Natural killer cell (primary cell): ENCODE measurements around the gene CREB1. TPM values are rescaled to one million over a fixed set of nuclear protein-coding genes. Genes with fewer than 3 reads are reported as not detected.

Experiments
- ATAC-seq, 3 donors: fragments of 150-1000 bp in 2 of 3; fragments of 200-7000 bp in 1 of 3; cut with Tn5 transposase; 1 replicate in 1 of 3; 2 replicates in 2 of 3; pipeline ENCODE4 v1.10.0; 2021; ENCODE audit warnings: mild to moderate bottlenecking in 2 of 3, moderate library complexity in 2 of 3
- DNase-seq, 2 donors: peaks; one replicate each; pipeline versions ENCODE4 v3.0.0 to v3.0.0-alpha.2; 2013 to 2021; ENCODE audit warnings: mixed read lengths in 1 of 2
- H3K27ac ChIP-seq: one replicate; pipeline ENCODE4 v1.5.1; 2013; ENCODE audit warnings: mild to moderate bottlenecking, low read length
- H3K27me3 ChIP-seq: one replicate; pipeline ENCODE4 v1.6.1; 2013; ENCODE audit warnings: low read length; ENCODE audit not compliant: control insufficient read depth, insufficient read depth
- H3K36me3 ChIP-seq: one replicate; pipeline ENCODE4 v1.6.1; 2013; ENCODE audit warnings: low read length; ENCODE audit not compliant: control insufficient read depth, insufficient read depth
- H3K4me1 ChIP-seq: one replicate; pipeline ENCODE4 v1.6.1; 2013; ENCODE audit warnings: low read length; ENCODE audit not compliant: control insufficient read depth, insufficient read depth
- H3K4me3 ChIP-seq: one replicate; pipeline ENCODE4 v1.5.1; 2013; ENCODE audit warnings: low read length
- H3K9me3 ChIP-seq: one replicate; pipeline ENCODE4 v1.6.1; 2013; ENCODE audit warnings: low read length; ENCODE audit not compliant: control insufficient read depth, insufficient read depth
- H3K27ac Mint-ChIP-seq, 2 donors: one replicate each; pipeline ENCODE4 v1.8.0; 2022; ENCODE audit warnings: mild to moderate bottlenecking in 2 of 2, mixed read lengths in 2 of 2, moderate library complexity in 1 of 2
- H3K27me3 Mint-ChIP-seq, 2 donors: one replicate each; pipeline ENCODE4 v1.8.0; 2022; ENCODE audit warnings: low read depth in 2 of 2, mixed read lengths in 2 of 2
- H3K36me3 Mint-ChIP-seq: one replicate; pipeline ENCODE4 v1.8.0; 2022; ENCODE audit warnings: mixed read lengths
- H3K4me1 Mint-ChIP-seq, 2 donors: one replicate each; pipeline ENCODE4 v1.8.0; 2022; ENCODE audit warnings: mixed read lengths in 2 of 2
- H3K4me3 Mint-ChIP-seq: one replicate; pipeline ENCODE4 v1.8.0; 2022; ENCODE audit warnings: mild to moderate bottlenecking, moderate library complexity, mixed read lengths
- H3K9me3 Mint-ChIP-seq, 2 donors: one replicate each; pipeline ENCODE4 v1.8.0; 2022; ENCODE audit warnings: mixed read lengths in 2 of 2
- CTCF ChIP-seq: fragments of 200-600 bp; IDR thresholded peaks from one replicate; pipeline ENCODE4 v1.8.0; 2022; ENCODE audit warnings: antibody characterized with exemption
- WGBS: methylation state at CpG from one replicate; pipeline ENCODE4 v1.1.7; 2013; ENCODE audit warnings: missing lambda C conversion rate; ENCODE audit not compliant: insufficient coverage; 5-methylcytosine and 5-hydroxymethylcytosine counted together
- intact Hi-C: fragments of 100-400 bp; cut with micrococcal nuclease; formaldehyde crosslinking; loops from one replicate; pipeline ENCODE4 v1.14.2; 2022
- total RNA-seq, 4 donors: library from RNA; stranded (reverse); fragments of 120-200 nt in 1 of 4; gene quantifications; one replicate each; pipeline versions ENCODE4 v1.2.3 to v1.2.4, GENCODE V29; 2013 to 2022

The CREB1 gene
- total RNA-seq, 3 donors from 2014 or later (not counting 1 experiment from before 2014, with no cell fraction given) = 88.1 to 107 (median 106) TPM

- H3K4me1 Mint-ChIP-seq = peaks cover 0 to 15% of the 10 kb centered on the region in 2 donors
- peaks cover 59% of the 10 kb centered on the region for H3K36me3 ChIP-seq
- DNase-seq = no peak
- no peak overlapping the region for H3K27ac ChIP-seq
- no peaks in the 10 kb centered on the region for H3K27me3 Mint-ChIP-seq
- H3K4me1 ChIP-seq = no peaks in the 10 kb centered on the region
- WGBS = 96% methylated on average over 7 of the region's 7 CpGs
- intact Hi-C loops = no loop called here
- ATAC-seq = no peak
- peaks cover 9% of the 10 kb centered on the region for H3K36me3 Mint-ChIP-seq
- no peak for TF ChIP-seq CTCF
- H3K27ac Mint-ChIP-seq = peak overlapping the region; percentile 51 to 66
- H3K9me3 ChIP-seq = no peaks in the 10 kb centered on the region
- no peaks in the 10 kb centered on the region for H3K27me3 ChIP-seq
- H3K4me3 ChIP-seq = no peak overlapping the region
- H3K4me3 Mint-ChIP-seq = no peak overlapping the region
- H3K9me3 Mint-ChIP-seq = no peaks in the 10 kb centered on the region
These were observed 36.2 kb downstream of the CREB1 start for GRCh38 chr2:207565736-207566500.

- intact Hi-C loops = no loop called here
- Mint-ChIP-seq H3K4me3 (no peak overlapping the region), H3K9me3 (no peaks in the 10 kb centered on the region), H3K27me3 (no peaks in the 10 kb centered on the region), H3K36me3 (no peaks in the 10 kb centered on the region), H3K4me1 (peaks cover 0 to 14% of the 10 kb centered on the region in 2 donors), H3K27ac (peak overlapping the region in 1 of 2 donors; percentile 51)
- no peak for DNase-seq
- H3K27ac ChIP-seq = no peak overlapping the region
- no peaks in the 10 kb centered on the region for H3K27me3 ChIP-seq
- no peak for ATAC-seq
- peaks cover 60% of the 10 kb centered on the region for H3K36me3 ChIP-seq
- no peak overlapping the region for H3K4me3 ChIP-seq
- H3K4me1 ChIP-seq = no peaks in the 10 kb centered on the region
- H3K9me3 ChIP-seq = no peaks in the 10 kb centered on the region
- TF ChIP-seq CTCF = no peak
These were observed 37.9 kb downstream of the CREB1 start for GRCh38 chr2:207567671-207568070.

GRCh38 chr2:207571370-207571769, 41.6 kb downstream of the CREB1 start:
- H3K36me3 ChIP-seq = peaks cover 71% of the 10 kb centered on the region
- 100% methylated on average over 2 of the region's 3 CpGs for WGBS

More at GRCh38 chr2:207571370-207571769, 41.6 kb downstream of the CREB1 start:
- Mint-ChIP-seq H3K9me3 (no peaks in the 10 kb centered on the region), H3K27ac (peak overlapping the region; percentile 29 to 57), H3K36me3 (no peaks in the 10 kb centered on the region), H3K27me3 (no peaks in the 10 kb centered on the region), H3K4me3 (no peak overlapping the region), H3K4me1 (peaks cover 0 to 6% of the 10 kb centered on the region in 2 donors)
- H3K4me1 ChIP-seq = no peaks in the 10 kb centered on the region
- DNase-seq (no peak), ATAC-seq (no peak)
- H3K4me3 ChIP-seq = no peak overlapping the region
- intact Hi-C loops = no loop called here
- no peaks in the 10 kb centered on the region for H3K27me3 ChIP-seq
- TF ChIP-seq CTCF = no peak
- no peaks in the 10 kb centered on the region for H3K9me3 ChIP-seq
- no peak overlapping the region for H3K27ac ChIP-seq
